ENCODE data around the gene GSN. TPM values are rescaled to one million over a fixed set of nuclear protein-coding genes. Genes with fewer than 3 reads are reported as not detected.

GSN gene
- total RNA-seq, 2 experiments from 2014 or later, result 1.9 to 2.2 TPM

GRCh38 chr9:121237916-121238315, 30.0 kb upstream of the GSN start:
- ATAC-seq (no peak), DNase-seq (no peak)
- intact Hi-C loops (cut with micrococcal nuclease), result no loop called here
- CTCF ChIA-PET, result interaction anchor here (4.8 kb wide), 1 partner anchor 25 kb away, joined by 23 read pairs; no protein-coding TSS in a partner anchor
- Mint-ChIP-seq H3K4me1 (ENCODE audit: low read depth) (no peaks in the 10 kb centered on the region), H3K4me3 (no peak overlapping the region), H3K27ac (no peak overlapping the region), H3K27me3 (no peaks in the 10 kb centered on the region), H3K9me3 (no peaks in the 10 kb centered on the region), H3K36me3 (ENCODE audit: low read depth) (peaks cover 1% of the 10 kb centered on the region)
- POLR2A ChIA-PET, result interaction anchor here (1.1 kb wide), 1 partner anchor 21 kb away, joined by 4 read pairs; no protein-coding TSS in a partner anchor
- no peak for TF ChIP-seq CTCF (IDR thresholded peaks at IDR 0.05)

- POLR2A ChIA-PET, result interaction anchor here (1.1 kb wide), 1 partner anchor 20 kb away, joined by 4 read pairs; no protein-coding TSS in a partner anchor
- intact Hi-C loops (cut with micrococcal nuclease), result no loop called here
- H3K27me3 Mint-ChIP-seq, result no peaks in the 10 kb centered on the region
- TF ChIP-seq CTCF (IDR thresholded peaks at IDR 0.05), result no peak
- peaks cover 1% of the 10 kb centered on the region for H3K36me3 Mint-ChIP-seq (ENCODE audit: low read depth)
- no peak for DNase-seq
- no peak overlapping the region for H3K4me3 Mint-ChIP-seq
- CTCF ChIA-PET, result interaction anchor here (1.1 kb wide), 1 partner anchor 17 kb away, joined by 3 read pairs; no protein-coding TSS in a partner anchor
- peaks cover 4% of the 10 kb centered on the region for H3K9me3 Mint-ChIP-seq
- no peaks in the 10 kb centered on the region for H3K4me1 Mint-ChIP-seq (ENCODE audit: low read depth)
- H3K27ac Mint-ChIP-seq, result no peak overlapping the region
- no peak for ATAC-seq
Observed at GRCh38 chr9:121239071-121239470, 28.9 kb upstream of the GSN start.

- intact Hi-C loops (cut with micrococcal nuclease), result no loop called here
- ChIA-PET CTCF (interaction anchor here (1.0 kb wide), 1 partner anchor 80 kb away, joined by 3 read pairs; no protein-coding TSS in a partner anchor), POLR2A (no interaction called here)
- Mint-ChIP-seq H3K9me3 (peaks cover 8% of the 10 kb centered on the region), H3K27me3 (no peaks in the 10 kb centered on the region), H3K4me3 (no peak overlapping the region), H3K27ac (no peak overlapping the region), H3K4me1 (ENCODE audit: low read depth) (no peaks in the 10 kb centered on the region), H3K36me3 (ENCODE audit: low read depth) (peaks cover 1% of the 10 kb centered on the region)
- TF ChIP-seq CTCF (IDR thresholded peaks at IDR 0.05), result no peak
- DNase-seq (no peak), ATAC-seq (no peak)
Observed at GRCh38 chr9:121239851-121240250, 28.1 kb upstream of the GSN start.

DNA sequence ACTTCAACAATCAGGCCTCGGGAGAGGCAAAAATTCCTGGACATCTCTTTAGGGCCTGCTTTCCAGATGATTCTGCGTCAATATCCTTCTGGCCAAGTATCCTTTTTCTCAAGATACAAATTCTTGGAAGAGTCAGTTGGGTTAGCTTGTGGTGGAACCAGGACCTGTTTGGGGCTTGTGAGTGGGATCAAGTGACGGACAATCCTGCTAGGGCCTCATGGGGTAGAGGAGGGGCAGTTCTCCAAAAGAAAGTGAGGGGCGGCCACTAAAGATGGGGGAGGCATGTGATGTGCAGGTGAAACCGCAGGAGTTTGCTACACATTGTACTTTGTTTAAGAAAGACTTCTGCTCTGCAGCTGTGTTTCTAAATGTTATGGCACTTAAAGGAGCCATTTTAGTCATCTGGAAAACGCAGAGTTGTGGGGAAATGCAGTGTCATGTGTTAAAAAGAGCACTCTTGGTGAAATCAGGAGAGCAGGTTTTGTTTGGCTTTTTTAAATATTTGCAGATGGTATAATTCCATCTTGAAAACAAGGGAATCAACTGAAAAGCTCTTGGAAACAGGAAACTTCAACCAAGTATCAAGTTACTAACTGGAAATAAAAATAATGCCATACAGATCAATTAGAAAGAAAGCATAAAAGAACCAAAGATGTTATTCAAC, 27.4 kb upstream of the GSN start:
- ChIA-PET POLR2A (no interaction called here), CTCF (interaction anchor here (1.0 kb wide), 2 partner anchors 27 to 79 kb away, joined by 3 read pairs; no protein-coding TSS in a partner anchor)
- Mint-ChIP-seq H3K36me3 (ENCODE audit: low read depth) (peaks cover 1% of the 10 kb centered on the region), H3K27me3 (no peaks in the 10 kb centered on the region), H3K4me3 (no peak overlapping the region), H3K27ac (no peak overlapping the region), H3K4me1 (ENCODE audit: low read depth) (no peaks in the 10 kb centered on the region), H3K9me3 (peaks cover 8% of the 10 kb centered on the region)
- intact Hi-C loops (cut with micrococcal nuclease), result no loop called here
- no peak for TF ChIP-seq CTCF (IDR thresholded peaks at IDR 0.05)
- DNase-seq, result no peak
- ATAC-seq, result no peak

DNA sequence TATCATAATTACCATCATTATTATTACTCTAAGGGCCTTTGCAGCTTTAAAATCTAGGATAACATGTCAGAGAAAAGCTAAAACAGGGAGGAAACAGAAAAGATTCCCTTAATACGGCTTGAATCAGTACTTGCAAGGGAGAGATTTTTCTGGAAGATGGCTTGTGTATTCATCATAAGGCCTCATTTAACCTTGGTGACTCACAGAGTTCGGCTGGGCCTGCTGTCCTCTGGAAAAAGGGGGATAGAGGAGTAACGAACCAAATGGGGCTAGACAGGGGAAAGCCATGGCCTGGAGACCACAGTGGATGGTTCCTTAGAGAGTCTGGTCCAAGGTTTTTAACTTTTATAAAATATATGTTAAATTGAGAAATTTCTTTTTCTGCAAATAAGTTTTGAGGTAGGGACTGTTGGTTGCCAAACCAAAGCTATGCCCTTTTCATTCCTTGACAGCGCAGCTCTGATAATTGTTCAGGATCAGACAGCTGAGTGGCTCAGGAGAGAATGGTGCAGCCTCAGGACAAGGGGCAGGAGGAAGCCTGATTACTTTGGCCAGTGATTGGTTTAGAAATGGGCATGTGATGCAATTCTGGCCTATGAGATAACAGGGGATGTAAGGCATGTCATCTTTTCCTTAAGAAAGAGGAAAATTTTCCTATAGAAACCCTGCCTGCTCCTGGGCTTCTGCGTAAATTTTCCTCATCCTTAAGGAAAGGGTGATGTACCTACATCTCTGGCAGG, 25.6 kb upstream of the GSN start:
- intact Hi-C loops (cut with micrococcal nuclease), result no loop called here
- Mint-ChIP-seq H3K27ac (no peak overlapping the region), H3K4me1 (ENCODE audit: low read depth) (no peaks in the 10 kb centered on the region), H3K27me3 (no peaks in the 10 kb centered on the region), H3K9me3 (peaks cover 8% of the 10 kb centered on the region), H3K36me3 (ENCODE audit: low read depth) (peaks cover 1% of the 10 kb centered on the region), H3K4me3 (no peak overlapping the region)
- ChIA-PET POLR2A (no interaction called here), CTCF (no interaction called here)
- ATAC-seq (no peak), DNase-seq (no peak)
- TF ChIP-seq CTCF (IDR thresholded peaks at IDR 0.05), result no peak

All from activated CD8-positive, alpha-beta T cell treated with anti-CD3 and anti-CD28 coated beads for 36 hours (primary cell).